Loucy (cell line): ENCODE results near the gene GAGE12J.
"Not testable (repeated sequence)": the region's sequence is repeated elsewhere in the genome, so short reads cannot be mapped to it uniquely, and the experiment has no call there.

Source experiments
- CTCF ChIP-seq: fragments of 200-600 bp; sonication (generic); conservative IDR thresholded peaks from 2 replicates; pipeline ENCODE4 v1.5.1; 2014; ENCODE audit warnings: mild to moderate bottlenecking, antibody characterized with exemption, low read length
- EZH2phosphoT487 ChIP-seq: fragments of 200-600 bp; IDR thresholded peaks from 2 replicates; pipeline ENCODE4 v1.6.1; 2018; ENCODE audit warnings: antibody characterized with exemption, mild to moderate bottlenecking, moderate library complexity, borderline replicate concordance

DNA sequence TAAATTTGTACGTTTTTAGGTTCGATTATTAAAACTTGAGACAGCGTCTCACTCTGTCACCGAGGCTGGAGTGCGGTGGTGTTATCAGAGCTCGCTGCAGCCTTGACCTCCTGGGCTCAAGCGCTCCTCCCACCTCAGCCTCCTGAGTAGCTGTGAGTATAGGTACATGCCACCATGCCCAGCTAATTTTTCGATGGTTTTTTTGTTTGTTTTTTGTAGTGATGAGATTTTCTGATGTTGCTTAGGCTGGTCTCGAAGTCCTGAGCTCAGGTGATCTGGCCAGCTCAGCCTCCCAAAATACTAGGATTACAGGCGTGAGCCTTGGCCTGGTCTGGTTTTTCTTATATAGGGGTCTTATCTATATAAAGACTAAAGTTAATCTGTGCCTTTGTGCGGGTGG lies 8.6 kb downstream of the GAGE12J start:
- not testable (repeated sequence) for TF ChIP-seq CTCF, EZH2phosphoT487
